ENCODE measurements around the gene WDR70. TPM values are rescaled to one million over a fixed set of nuclear protein-coding genes. Genes with fewer than 3 reads are reported as not detected.
"Not testable (repeated sequence)": the region's sequence is repeated elsewhere in the genome, so short reads cannot be mapped to it uniquely, and the experiment has no call there.

The WDR70 gene
- total RNA-seq, 1 donor from 2014 or later: 31.3 TPM

DNA sequence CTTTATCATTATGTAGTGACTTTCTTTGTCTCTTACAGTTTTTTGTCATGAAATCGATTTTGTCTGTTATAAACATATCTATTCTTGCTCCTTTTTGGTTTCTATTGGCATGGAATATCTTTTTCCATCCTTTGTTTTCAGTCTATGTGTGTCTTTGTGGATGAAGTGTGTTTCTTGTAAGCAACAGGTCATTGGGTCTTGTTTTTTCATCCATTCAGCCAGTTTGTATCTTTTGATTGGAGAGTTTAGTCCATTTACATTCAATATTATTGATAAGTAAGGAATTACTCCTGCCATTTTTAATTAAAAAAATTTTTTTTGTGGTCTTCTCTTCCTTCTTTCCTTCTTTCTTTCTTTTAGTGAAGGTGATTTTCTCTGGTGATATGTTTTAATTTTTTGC is 266.6 kb downstream of the WDR70 start:
- FAIRE-seq: no peak
- TF ChIP-seq, protein P1, sequence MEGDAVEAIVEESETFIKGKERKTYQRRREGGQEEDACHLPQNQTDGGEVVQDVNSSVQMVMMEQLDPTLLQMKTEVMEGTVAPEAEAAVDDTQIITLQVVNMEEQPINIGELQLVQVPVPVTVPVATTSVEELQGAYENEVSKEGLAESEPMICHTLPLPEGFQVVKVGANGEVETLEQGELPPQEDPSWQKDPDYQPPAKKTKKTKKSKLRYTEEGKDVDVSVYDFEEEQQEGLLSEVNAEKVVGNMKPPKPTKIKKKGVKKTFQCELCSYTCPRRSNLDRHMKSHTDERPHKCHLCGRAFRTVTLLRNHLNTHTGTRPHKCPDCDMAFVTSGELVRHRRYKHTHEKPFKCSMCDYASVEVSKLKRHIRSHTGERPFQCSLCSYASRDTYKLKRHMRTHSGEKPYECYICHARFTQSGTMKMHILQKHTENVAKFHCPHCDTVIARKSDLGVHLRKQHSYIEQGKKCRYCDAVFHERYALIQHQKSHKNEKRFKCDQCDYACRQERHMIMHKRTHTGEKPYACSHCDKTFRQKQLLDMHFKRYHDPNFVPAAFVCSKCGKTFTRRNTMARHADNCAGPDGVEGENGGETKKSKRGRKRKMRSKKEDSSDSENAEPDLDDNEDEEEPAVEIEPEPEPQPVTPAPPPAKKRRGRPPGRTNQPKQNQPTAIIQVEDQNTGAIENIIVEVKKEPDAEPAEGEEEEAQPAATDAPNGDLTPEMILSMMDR (IDR thresholded peaks at IDR 0.05; ENCODE audit: insufficient read depth, low read depth, low read length): no peak
- no peak for TF ChIP-seq EZH2 (IDR thresholded peaks at IDR 0.05; ENCODE audit: insufficient read depth, low read length)
- Histone ChIP-seq H3K4me1 (ENCODE audit: insufficient read depth, low read length) (no peaks in the 10 kb centered on the region), H3K9me3 (ENCODE audit: insufficient read depth, low read depth, low read length) (no peaks in the 10 kb centered on the region), H3K36me3 (ENCODE audit: insufficient read depth, low read length) (no peaks in the 10 kb centered on the region), H3K27me3 (ENCODE audit: insufficient read depth, low read length) (no peaks in the 10 kb centered on the region), H3K27ac (ENCODE audit: low read depth, low read length) (no peak overlapping the region), H3K4me3 (ENCODE audit: insufficient read depth, low read depth, low read length) (no peak overlapping the region), H3K79me2 (ENCODE audit: insufficient read depth, low read length) (no peaks in the 10 kb centered on the region), H2AFZ (ENCODE audit: low read depth, low read length) (no peak overlapping the region), H3K4me2 (ENCODE audit: low read length) (no peak overlapping the region), H3K9ac (ENCODE audit: low read length) (no peak overlapping the region), H4K20me1 (ENCODE audit: insufficient read depth, low read length) (no peaks in the 10 kb centered on the region)
- Mint-ChIP-seq H3K27me3 (ENCODE audit: low read depth, unreplicated experiment) (no peaks in the 10 kb centered on the region), H3K36me3 (ENCODE audit: low read depth, unreplicated experiment) (peaks cover 2% of the 10 kb centered on the region), H3K27ac (ENCODE audit: unreplicated experiment) (no peak overlapping the region), H3K4me3 (ENCODE audit: unreplicated experiment) (no peak overlapping the region), H3K9me3 (ENCODE audit: unreplicated experiment) (no peaks in the 10 kb centered on the region), H3K4me1 (ENCODE audit: low read depth, unreplicated experiment) (peaks cover 4% of the 10 kb centered on the region)
- DNase-seq (ENCODE audit: low read depth): no peak

DNA sequence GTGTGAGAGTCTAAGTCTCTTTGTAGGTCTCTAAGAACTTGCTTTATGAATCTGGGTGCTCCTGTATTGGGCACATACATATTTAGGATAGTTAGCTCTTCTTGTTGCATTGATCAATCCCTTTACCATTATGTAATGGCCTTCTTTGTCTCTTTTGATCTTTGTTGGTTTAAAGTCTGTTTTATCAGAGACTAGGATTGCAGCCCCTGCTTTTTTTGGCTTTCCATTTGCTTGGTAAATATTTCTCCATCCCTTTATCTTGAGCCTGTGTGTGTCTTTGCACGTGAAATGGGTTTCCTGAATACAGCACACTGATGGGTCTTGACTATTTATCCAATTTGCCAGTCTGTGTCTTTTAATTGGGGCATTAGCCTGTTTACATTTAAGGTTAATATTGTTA is 275.4 kb downstream of the WDR70 start:
- H3K27me3 ChIP-seq (ENCODE audit: insufficient read depth, low read length); H3K4me3 ChIP-seq (ENCODE audit: insufficient read depth, low read depth, low read length); H3K4me2 ChIP-seq (ENCODE audit: low read length); FAIRE-seq; H4K20me1 ChIP-seq (ENCODE audit: insufficient read depth, low read length); H2AFZ ChIP-seq (ENCODE audit: low read depth, low read length); H3K36me3 Mint-ChIP-seq (ENCODE audit: low read depth, unreplicated experiment); H3K27ac Mint-ChIP-seq (ENCODE audit: unreplicated experiment); H3K9ac ChIP-seq (ENCODE audit: low read length); H3K4me1 Mint-ChIP-seq (ENCODE audit: low read depth, unreplicated experiment); H3K4me1 ChIP-seq (ENCODE audit: insufficient read depth, low read length); H3K27ac ChIP-seq (ENCODE audit: low read depth, low read length); H3K4me3 Mint-ChIP-seq (ENCODE audit: unreplicated experiment); H3K79me2 ChIP-seq (ENCODE audit: insufficient read depth, low read length); H3K36me3 ChIP-seq (ENCODE audit: insufficient read depth, low read length); H3K9me3 ChIP-seq (ENCODE audit: insufficient read depth, low read depth, low read length); DNase-seq (ENCODE audit: low read depth); H3K27me3 Mint-ChIP-seq (ENCODE audit: low read depth, unreplicated experiment): not testable (repeated sequence)
- H3K9me3 Mint-ChIP-seq (ENCODE audit: unreplicated experiment): peaks cover 21% of the 10 kb centered on the region

DNA sequence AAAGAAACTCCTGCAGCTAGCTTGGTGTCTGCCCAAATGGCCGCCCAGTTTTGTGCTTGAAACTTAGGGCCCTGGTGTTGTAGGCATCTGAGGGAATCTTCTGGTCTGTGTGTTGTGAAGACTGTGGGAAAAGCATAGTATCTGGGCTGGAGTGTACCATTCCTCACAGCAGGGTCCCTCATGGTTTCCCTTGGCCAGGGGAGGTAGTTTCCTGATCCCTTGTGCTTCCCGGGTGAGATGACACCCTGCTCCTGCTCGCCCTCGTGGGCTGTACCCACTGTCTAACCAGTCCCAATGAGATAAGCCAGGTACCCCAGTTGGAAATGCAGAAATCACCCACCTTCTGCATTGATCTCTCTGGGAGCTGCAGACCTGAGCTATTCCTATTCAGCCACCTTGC is 277.9 kb downstream of the WDR70 start:
- H2AFZ ChIP-seq (ENCODE audit: low read depth, low read length): no peak overlapping the region
- TF ChIP-seq, protein P1 (IDR thresholded peaks at IDR 0.05; ENCODE audit: insufficient read depth, low read depth, low read length): no peak
- no peak for TF ChIP-seq EZH2 (IDR thresholded peaks at IDR 0.05; ENCODE audit: insufficient read depth, low read length)
- H3K36me3 Mint-ChIP-seq (ENCODE audit: low read depth, unreplicated experiment): peaks cover 7% of the 10 kb centered on the region

More for the DNA sequence above, 277.9 kb downstream of the WDR70 start:
- Histone ChIP-seq H3K27ac (ENCODE audit: low read depth, low read length) (no peak overlapping the region), H3K4me3 (ENCODE audit: insufficient read depth, low read depth, low read length) (no peak overlapping the region), H3K4me2 (ENCODE audit: low read length) (no peak overlapping the region), H3K79me2 (ENCODE audit: insufficient read depth, low read length) (no peaks in the 10 kb centered on the region), H4K20me1 (ENCODE audit: insufficient read depth, low read length) (no peaks in the 10 kb centered on the region), H3K4me1 (ENCODE audit: insufficient read depth, low read length) (peaks cover 3% of the 10 kb centered on the region), H3K27me3 (ENCODE audit: insufficient read depth, low read length) (no peaks in the 10 kb centered on the region), H3K36me3 (ENCODE audit: insufficient read depth, low read length) (no peaks in the 10 kb centered on the region), H3K9me3 (ENCODE audit: insufficient read depth, low read depth, low read length) (peaks cover 3% of the 10 kb centered on the region), H3K9ac (ENCODE audit: low read length) (no peak overlapping the region)
- Mint-ChIP-seq H3K4me1 (ENCODE audit: low read depth, unreplicated experiment) (peaks cover 13% of the 10 kb centered on the region), H3K27me3 (ENCODE audit: low read depth, unreplicated experiment) (no peaks in the 10 kb centered on the region), H3K9me3 (ENCODE audit: unreplicated experiment) (peaks cover 18% of the 10 kb centered on the region), H3K4me3 (ENCODE audit: unreplicated experiment) (no peak overlapping the region), H3K27ac (ENCODE audit: unreplicated experiment) (no peak overlapping the region)
- DNase-seq (ENCODE audit: low read depth): no peak
- FAIRE-seq: no peak

All from astrocyte (in vitro differentiated cells and primary cell).